K562 (cell line): ENCODE measurements around the gene ALDH1A2. TPM values are rescaled to one million over a fixed set of nuclear protein-coding genes. Genes with fewer than 3 reads are reported as not detected.

Experiments used
- ATF6 ChIP-seq: sonication (generic); formaldehyde crosslinking; IDR thresholded peaks from 2 replicates; pipeline ENCODE4 v1.4.0; 2020; ENCODE audit warnings: mild to moderate bottlenecking, missing genetic modification reagents
- BDP1 ChIP-seq: IDR thresholded peaks from 3 replicates; pipeline ENCODE4 v1.6.1; 2011; ENCODE audit not compliant: insufficient read length, insufficient read depth
- BMI1 ChIP-seq: fragments of 150-350 bp; IDR thresholded peaks from 2 replicates; pipeline ENCODE4 v1.6.1; 2014; ENCODE audit warnings: low read length
- CGGBP1 ChIP-seq: fragments of 250-450 bp; sonication (Bioruptor Pico); IDR thresholded peaks from 2 replicates; pipeline ENCODE4 v1.9.0; 2021; ENCODE audit warnings: mild to moderate bottlenecking
- CHD7 ChIP-seq: fragments of 200-600 bp; sonication (generic); IDR thresholded peaks from one replicate; pipeline ENCODE4 v1.6.1; 2012; ENCODE audit warnings: mild to moderate bottlenecking, low read depth, low read length, inconsistent platforms
- E2F8 ChIP-seq: fragments of 450-650 bp; IDR thresholded peaks from 2 replicates; pipeline ENCODE4 v1.7.1; 2018; ENCODE audit warnings: mild to moderate bottlenecking, low read depth; ENCODE audit not compliant: partially characterized antibody
- HSF4 ChIP-seq: fragments of 250-450 bp; sonication (Bioruptor Pico); IDR thresholded peaks from 2 replicates; pipeline ENCODE4 v2.1.2; 2022; ENCODE audit warnings: mild to moderate bottlenecking, moderate library complexity, borderline replicate concordance
- IRF2 ChIP-seq: sonication (generic); formaldehyde crosslinking; IDR thresholded peaks from 2 replicates; pipeline ENCODE4 v1.8.1; 2022; ENCODE audit warnings: mild to moderate bottlenecking, missing genetic modification reagents
- JUN ChIP-seq, 2 experiments: sonication (generic) in 1 of 2; formaldehyde crosslinking in 1 of 2; IDR thresholded peaks; 2 replicates each; pipeline versions ENCODE4 v1.6.1 to v1.8.0; 2012 to 2022; ENCODE audit warnings: borderline replicate concordance in 2 of 2, mild to moderate bottlenecking in 2 of 2, improper control_type of control experiment in 1 of 2, low read depth in 1 of 2, low read length in 1 of 2, missing genetic modification reagents in 1 of 2
- STAG1 ChIP-seq: sonication (generic); formaldehyde crosslinking; IDR thresholded peaks from 2 replicates; pipeline ENCODE4 v1.5.0; 2020; ENCODE audit warnings: missing genetic modification reagents, borderline replicate concordance
- ZBTB17 ChIP-seq: fragments of 450-650 bp; formaldehyde crosslinking; IDR thresholded peaks from 2 replicates; pipeline ENCODE4 v1.4.0; 2020; ENCODE audit warnings: mild to moderate bottlenecking
- ZNF431 ChIP-seq: sonication (generic); formaldehyde crosslinking; IDR thresholded peaks from 2 replicates; pipeline ENCODE4 v1.8.0; 2022; ENCODE audit warnings: mild to moderate bottlenecking, missing genetic modification reagents
- polyA plus RNA-seq, 8 experiments: library from polyadenylated mRNA; depleted of rRNA in 4 of 8; stranded (reverse) in 5 of 8; unstranded in 3 of 8; fragments of >200 nt; fragmentation: Nextera tagmentation in 2 of 8; fragmentation: Illumina TruSeq in 1 of 8; extraction: Ambion mirVana in 2 of 8; extraction: Trizol in 1 of 8; gene quantifications; 2 replicates each; pipeline versions ENCODE4 v1.2.1 to v1.2.3, GENCODE V29; 2011 to 2014; ENCODE audit warnings: inconsistent platforms in 1 of 8, missing spikeins in 1 of 8
- total RNA-seq, 7 experiments: library from RNA; depleted of rRNA in 6 of 7; stranded (reverse); fragments of >200 nt in 6 of 7; fragmentation: Illumina TruSeq in 2 of 7; extraction: Trizol in 2 of 7; gene quantifications; 2 replicates each; pipeline versions ENCODE4 v1.2.1 to v1.2.3, GENCODE V29; 2011 to 2021; ENCODE audit warnings: low replicate concordance in 1 of 7

The ALDH1A2 gene
- total and polyA plus RNA-seq, 9 of the 15 experiments (the other 6 are each of a cell fraction or from before 2014, with no cell fraction given) = 115 to 393 (median 333) TPM

- TF ChIP-seq CHD7 (no peak), STAG1 (CRISPR knock-in tag) (no peak), IRF2 (CRISPR knock-in tag) (no peak), BMI1 (no peak), E2F8 (no peak), HSF4 (CRISPR knock-in tag) (no peak), BDP1 (no peak), CGGBP1 (CRISPR knock-in tag) (no peak), ZBTB17 (CRISPR knock-in tag) (no peak), ATF6 (CRISPR knock-in tag) (no peak), ZNF431 (CRISPR knock-in tag) (no peak), JUN (IDR thresholded peaks at IDR 0.05; ENCODE audit: borderline replicate concordance, low read depth, low read length) (0 out of 2 replicates have a peak, but pooled peaks have one; percentile 8), JUN (CRISPR knock-in tag; IDR thresholded peaks at IDR 0.05; ENCODE audit: borderline replicate concordance) (no peak)
Observed at GRCh38 chr15:58114812-58115211, 49.3 kb upstream of the ALDH1A2 start (continued).
